Measurements from ENCODE around the gene SLC7A5. TPM values are rescaled to one million over a fixed set of nuclear protein-coding genes. Genes with fewer than 3 reads are reported as not detected.

Gene SLC7A5
- total and polyA plus RNA-seq, 2 of the 13 experiments (the other 11 are each of a cell fraction or from before 2014, with no cell fraction given): 79.6 to 155 TPM

DNA sequence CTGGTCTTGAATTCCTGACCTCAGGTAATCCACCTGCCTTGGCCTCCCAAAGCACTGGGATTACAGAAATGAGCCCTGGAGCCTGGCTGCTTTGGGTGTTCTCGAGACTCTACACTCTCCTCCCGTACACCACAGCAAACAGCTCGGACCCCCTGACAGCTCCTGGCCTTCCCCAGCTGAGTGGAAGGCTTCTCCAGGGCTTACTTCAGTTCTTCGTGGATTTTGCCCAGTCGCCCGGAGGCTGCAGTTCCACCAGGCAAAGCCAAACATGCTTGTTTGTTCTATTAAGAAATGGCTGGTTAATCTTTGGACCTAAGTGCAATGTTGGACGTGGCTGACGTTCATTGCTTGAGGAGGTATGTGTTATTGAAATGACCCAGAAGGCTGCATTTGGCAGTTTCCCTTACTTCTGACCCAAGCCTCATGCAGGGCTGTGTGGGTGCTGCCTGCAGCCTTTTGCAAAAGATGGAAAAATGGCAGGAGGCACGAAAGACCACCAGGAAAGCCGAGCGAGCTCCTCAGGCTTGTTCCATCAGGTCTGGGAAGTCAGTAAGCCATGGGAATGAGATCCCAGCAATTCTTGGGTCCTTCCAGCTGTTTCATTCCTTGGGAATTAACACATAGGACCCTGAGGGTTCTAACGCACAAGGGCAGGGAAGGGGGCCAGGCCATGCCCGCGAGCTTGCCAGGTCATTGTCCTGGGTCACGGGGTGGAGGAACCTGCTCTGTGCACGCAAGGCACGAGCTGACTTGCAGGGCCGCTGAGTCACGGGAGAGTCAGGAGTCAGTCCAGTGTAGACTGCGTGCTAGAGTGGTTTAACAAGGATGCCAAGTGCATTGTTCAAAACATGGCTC lies 79.6 kb downstream of the SLC7A5 start (continued):
- TF ChIP-seq, protein P1, sequence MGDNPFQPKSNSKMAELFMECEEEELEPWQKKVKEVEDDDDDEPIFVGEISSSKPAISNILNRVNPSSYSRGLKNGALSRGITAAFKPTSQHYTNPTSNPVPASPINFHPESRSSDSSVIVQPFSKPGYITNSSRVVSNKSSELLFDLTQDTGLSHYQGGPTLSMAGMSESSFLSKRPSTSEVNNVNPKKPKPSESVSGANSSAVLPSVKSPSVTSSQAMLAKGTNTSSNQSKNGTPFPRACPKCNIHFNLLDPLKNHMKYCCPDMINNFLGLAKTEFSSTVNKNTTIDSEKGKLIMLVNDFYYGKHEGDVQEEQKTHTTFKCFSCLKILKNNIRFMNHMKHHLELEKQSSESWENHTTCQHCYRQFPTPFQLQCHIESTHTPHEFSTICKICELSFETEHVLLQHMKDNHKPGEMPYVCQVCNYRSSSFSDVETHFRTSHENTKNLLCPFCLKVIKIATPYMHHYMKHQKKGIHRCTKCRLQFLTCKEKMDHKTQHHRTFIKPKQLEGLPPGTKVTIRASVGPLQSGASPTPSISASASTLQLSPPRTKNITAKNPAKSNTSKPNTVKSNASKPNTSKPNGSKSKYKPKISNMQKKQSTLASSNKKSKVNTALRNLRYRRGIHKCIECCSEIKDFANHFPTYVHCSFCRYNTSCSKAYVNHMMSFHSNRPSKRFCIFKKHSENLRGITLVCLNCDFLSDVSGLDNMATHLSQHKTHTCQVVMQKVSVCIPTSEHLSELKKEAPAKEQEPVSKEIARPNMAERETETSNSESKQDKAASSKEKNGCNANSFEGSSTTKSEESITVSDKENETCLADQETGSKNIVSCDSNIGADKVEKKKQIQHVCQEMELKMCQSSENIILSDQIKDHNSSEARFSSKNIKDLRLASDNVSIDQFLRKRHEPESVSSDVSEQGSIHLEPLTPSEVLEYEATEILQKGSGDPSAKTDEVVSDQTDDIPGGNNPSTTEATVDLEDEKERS (CRISPR knock-in tag; IDR thresholded peaks at IDR 0.05): peak; percentile 79
- TF ChIP-seq ZNF234 (CRISPR knock-in tag; conservative IDR thresholded peaks at IDR 0.05): no peak
- peak; percentile 50; the same call in 1 of the 2 replicates for TF ChIP-seq ZNF329 (CRISPR knock-in tag; IDR thresholded peaks at IDR 0.05; ENCODE audit: low read depth)
- no peak for TF ChIP-seq RBM22 (optimal IDR thresholded peaks at IDR 0.05; ENCODE audit: low read length)
- TF ChIP-seq GABPA (IDR thresholded peaks at IDR 0.05; ENCODE audit: low read depth, low read length): no peak
- no peak for TF ChIP-seq GABPA (CRISPR knock-in tag; IDR thresholded peaks at IDR 0.05; ENCODE audit: low read depth)
- TF ChIP-seq NR2C2 (CRISPR knock-in tag; IDR thresholded peaks at IDR 0.05; ENCODE audit: borderline replicate concordance): peak; percentile 73
- TF ChIP-seq, protein P2, sequence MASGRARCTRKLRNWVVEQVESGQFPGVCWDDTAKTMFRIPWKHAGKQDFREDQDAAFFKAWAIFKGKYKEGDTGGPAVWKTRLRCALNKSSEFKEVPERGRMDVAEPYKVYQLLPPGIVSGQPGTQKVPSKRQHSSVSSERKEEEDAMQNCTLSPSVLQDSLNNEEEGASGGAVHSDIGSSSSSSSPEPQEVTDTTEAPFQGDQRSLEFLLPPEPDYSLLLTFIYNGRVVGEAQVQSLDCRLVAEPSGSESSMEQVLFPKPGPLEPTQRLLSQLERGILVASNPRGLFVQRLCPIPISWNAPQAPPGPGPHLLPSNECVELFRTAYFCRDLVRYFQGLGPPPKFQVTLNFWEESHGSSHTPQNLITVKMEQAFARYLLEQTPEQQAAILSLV (CRISPR knock-in tag; IDR thresholded peaks at IDR 0.05; ENCODE audit: borderline replicate concordance): no peak
- peak; percentile 12; the same call in 1 of the 2 replicates for TF ChIP-seq CBX5 (CRISPR knock-in tag; IDR thresholded peaks at IDR 0.05; ENCODE audit: borderline replicate concordance)
- TF ChIP-seq HNF4G (IDR thresholded peaks at IDR 0.05; ENCODE audit: borderline replicate concordance, low read depth, low read length): peak; percentile 97
- peak; percentile 95 for TF ChIP-seq HNF4G (CRISPR knock-in tag; IDR thresholded peaks at IDR 0.05; ENCODE audit: borderline replicate concordance, low read depth)
- TF ChIP-seq, protein P3, sequence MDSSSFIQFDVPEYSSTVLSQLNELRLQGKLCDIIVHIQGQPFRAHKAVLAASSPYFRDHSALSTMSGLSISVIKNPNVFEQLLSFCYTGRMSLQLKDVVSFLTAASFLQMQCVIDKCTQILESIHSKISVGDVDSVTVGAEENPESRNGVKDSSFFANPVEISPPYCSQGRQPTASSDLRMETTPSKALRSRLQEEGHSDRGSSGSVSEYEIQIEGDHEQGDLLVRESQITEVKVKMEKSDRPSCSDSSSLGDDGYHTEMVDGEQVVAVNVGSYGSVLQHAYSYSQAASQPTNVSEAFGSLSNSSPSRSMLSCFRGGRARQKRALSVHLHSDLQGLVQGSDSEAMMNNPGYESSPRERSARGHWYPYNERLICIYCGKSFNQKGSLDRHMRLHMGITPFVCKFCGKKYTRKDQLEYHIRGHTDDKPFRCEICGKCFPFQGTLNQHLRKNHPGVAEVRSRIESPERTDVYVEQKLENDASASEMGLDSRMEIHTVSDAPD (CRISPR knock-in tag; IDR thresholded peaks at IDR 0.05): peak; percentile 86; the same call in 1 of the 2 replicates
- TF ChIP-seq, protein P4, sequence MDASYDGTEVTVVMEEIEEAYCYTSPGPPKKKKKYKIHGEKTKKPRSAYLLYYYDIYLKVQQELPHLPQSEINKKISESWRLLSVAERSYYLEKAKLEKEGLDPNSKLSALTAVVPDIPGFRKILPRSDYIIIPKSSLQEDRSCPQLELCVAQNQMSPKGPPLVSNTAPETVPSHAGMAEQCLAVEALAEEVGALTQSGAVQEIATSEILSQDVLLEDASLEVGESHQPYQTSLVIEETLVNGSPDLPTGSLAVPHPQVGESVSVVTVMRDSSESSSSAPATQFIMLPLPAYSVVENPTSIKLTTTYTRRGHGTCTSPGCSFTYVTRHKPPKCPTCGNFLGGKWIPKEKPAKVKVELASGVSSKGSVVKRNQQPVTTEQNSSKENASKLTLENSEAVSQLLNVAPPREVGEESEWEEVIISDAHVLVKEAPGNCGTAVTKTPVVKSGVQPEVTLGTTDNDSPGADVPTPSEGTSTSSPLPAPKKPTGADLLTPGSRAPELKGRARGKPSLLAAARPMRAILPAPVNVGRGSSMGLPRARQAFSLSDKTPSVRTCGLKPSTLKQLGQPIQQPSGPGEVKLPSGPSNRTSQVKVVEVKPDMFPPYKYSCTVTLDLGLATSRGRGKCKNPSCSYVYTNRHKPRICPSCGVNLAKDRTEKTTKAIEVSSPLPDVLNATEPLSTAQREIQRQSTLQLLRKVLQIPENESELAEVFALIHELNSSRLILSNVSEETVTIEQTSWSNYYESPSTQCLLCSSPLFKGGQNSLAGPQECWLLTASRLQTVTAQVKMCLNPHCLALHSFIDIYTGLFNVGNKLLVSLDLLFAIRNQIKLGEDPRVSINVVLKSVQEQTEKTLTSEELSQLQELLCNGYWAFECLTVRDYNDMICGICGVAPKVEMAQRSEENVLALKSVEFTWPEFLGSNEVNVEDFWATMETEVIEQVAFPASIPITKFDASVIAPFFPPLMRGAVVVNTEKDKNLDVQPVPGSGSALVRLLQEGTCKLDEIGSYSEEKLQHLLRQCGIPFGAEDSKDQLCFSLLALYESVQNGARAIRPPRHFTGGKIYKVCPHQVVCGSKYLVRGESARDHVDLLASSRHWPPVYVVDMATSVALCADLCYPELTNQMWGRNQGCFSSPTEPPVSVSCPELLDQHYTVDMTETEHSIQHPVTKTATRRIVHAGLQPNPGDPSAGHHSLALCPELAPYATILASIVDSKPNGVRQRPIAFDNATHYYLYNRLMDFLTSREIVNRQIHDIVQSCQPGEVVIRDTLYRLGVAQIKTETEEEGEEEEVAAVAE (CRISPR knock-in tag; IDR thresholded peaks at IDR 0.05; ENCODE audit: borderline replicate concordance): peak; percentile 69; the same call in 1 of the 2 replicates
- peak; percentile 26 for TF ChIP-seq SMC3 (IDR thresholded peaks at IDR 0.05; ENCODE audit: low read length)
- TF ChIP-seq ZNF501 (CRISPR knock-in tag; IDR thresholded peaks at IDR 0.05): no peak
- no peak for TF ChIP-seq SRSF9 (IDR thresholded peaks at IDR 0.05; ENCODE audit: borderline replicate concordance, insufficient read depth, low read depth, low read length, poor library complexity, severe bottlenecking)
